ENCODE measurements around the gene CHRNG. TPM values are rescaled to one million over a fixed set of nuclear protein-coding genes. Genes with fewer than 3 reads are reported as not detected.

CHRNG gene
- total and polyA plus RNA-seq, 2 donors (not counting 3 experiments of a cell fraction or from before 2014, with no cell fraction given): not detected

DNA sequence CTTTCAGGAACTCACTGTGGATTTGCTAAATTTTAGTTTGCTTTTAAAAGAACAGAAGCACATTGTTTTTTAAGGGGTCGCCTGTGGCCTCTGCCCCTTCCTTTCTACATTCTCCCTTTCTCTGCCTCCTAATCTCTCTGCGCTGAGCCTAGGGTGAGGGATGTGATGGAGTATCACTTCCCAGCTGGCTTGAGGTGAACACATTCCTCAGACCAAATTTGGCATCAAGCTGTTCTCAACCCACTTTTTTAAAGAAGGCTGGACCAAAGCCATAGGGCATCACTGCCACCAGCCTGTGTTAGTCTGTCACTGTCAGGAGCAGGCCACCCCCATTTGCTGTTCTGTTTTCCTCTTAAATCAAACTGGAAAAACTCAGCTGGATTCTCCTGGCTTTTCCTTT lies 38.3 kb downstream of the CHRNG start:
- no peaks in the 10 kb centered on the region for H3K27me3 ChIP-seq (ENCODE audit: control insufficient read depth in 2 of 2, insufficient read depth in 2 of 2, low read length in 2 of 2)
- no peak overlapping the region for H2AFZ ChIP-seq (ENCODE audit: low read depth, low read length)
- TF ChIP-seq POLR2AphosphoS5 (IDR thresholded peaks at IDR 0.05; ENCODE audit: insufficient read depth, low read depth, low read length) (no peak), MYC (IDR thresholded peaks at IDR 0.05; ENCODE audit: low read depth, low read length) (no peak), JUN (IDR thresholded peaks at IDR 0.05; ENCODE audit: borderline replicate concordance, insufficient read depth, insufficient read length, low read depth) (no peak), GATA2 (IDR thresholded peaks at IDR 0.05; ENCODE audit: insufficient read depth, insufficient read length, low read depth, low read length) (no peak), FOS (IDR thresholded peaks at IDR 0.05; ENCODE audit: borderline replicate concordance, insufficient read depth, low read length) (no peak), POLR2A (IDR thresholded peaks at IDR 0.05; ENCODE audit: low read depth, low read length) (no peak), EZH2 (IDR thresholded peaks at IDR 0.05; ENCODE audit: borderline replicate concordance, low read depth, low read length, severe bottlenecking) (no peak)
- TF ChIP-seq, protein P1, sequence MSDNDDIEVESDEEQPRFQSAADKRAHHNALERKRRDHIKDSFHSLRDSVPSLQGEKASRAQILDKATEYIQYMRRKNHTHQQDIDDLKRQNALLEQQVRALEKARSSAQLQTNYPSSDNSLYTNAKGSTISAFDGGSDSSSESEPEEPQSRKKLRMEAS (IDR thresholded peaks at IDR 0.05; ENCODE audit: insufficient read depth, insufficient read length): no peak
- TF ChIP-seq, protein P2, sequence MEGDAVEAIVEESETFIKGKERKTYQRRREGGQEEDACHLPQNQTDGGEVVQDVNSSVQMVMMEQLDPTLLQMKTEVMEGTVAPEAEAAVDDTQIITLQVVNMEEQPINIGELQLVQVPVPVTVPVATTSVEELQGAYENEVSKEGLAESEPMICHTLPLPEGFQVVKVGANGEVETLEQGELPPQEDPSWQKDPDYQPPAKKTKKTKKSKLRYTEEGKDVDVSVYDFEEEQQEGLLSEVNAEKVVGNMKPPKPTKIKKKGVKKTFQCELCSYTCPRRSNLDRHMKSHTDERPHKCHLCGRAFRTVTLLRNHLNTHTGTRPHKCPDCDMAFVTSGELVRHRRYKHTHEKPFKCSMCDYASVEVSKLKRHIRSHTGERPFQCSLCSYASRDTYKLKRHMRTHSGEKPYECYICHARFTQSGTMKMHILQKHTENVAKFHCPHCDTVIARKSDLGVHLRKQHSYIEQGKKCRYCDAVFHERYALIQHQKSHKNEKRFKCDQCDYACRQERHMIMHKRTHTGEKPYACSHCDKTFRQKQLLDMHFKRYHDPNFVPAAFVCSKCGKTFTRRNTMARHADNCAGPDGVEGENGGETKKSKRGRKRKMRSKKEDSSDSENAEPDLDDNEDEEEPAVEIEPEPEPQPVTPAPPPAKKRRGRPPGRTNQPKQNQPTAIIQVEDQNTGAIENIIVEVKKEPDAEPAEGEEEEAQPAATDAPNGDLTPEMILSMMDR (IDR thresholded peaks at IDR 0.05; ENCODE audit: extremely low read depth in 1 of 2, insufficient read depth in 1 of 2, low read depth in 1 of 2, low read length in 2 of 2): no peak
- H3K9me3 ChIP-seq (replicated peaks; ENCODE audit: control insufficient read depth, insufficient read depth, low read length): no peaks in the 10 kb centered on the region
- H3K4me2 ChIP-seq (ENCODE audit: insufficient read depth, low read length): no peak overlapping the region
- ChIA-PET CTCF (interaction anchor here (0.7 to 1.7 kb wide), 3 partner anchors 9 to 92 kb away, joined by 3 to 4 read pairs (median 3); no protein-coding TSS in a partner anchor), POLR2A (no interaction called here)
- H4K20me1 ChIP-seq (replicated peaks; ENCODE audit: control insufficient read depth, extremely low read depth, insufficient read depth, low read length): no peaks in the 10 kb centered on the region
- no peak overlapping the region for H3K27ac ChIP-seq (ENCODE audit: insufficient read depth, low read depth, low read length)
- H3K79me2 ChIP-seq (ENCODE audit: control insufficient read depth, insufficient read depth, low read length): no peaks in the 10 kb centered on the region
- DNase-seq (ENCODE audit: low read depth, low spot score) (no peak), FAIRE-seq (no peak)
- intact Hi-C loops (cut with micrococcal nuclease) (no loop called here), dilution Hi-C loops (cut with MboI; ENCODE audit: extremely low pct_ligation_motif_present, low sequenced_read_pairs) (no loop called here)
- no peaks in the 10 kb centered on the region for H3K4me1 ChIP-seq (ENCODE audit: control insufficient read depth, extremely low read depth, insufficient read depth, low read length)
- no TSS peak for BruUV-seq (replicated peaks)
- H3K36me3 ChIP-seq (ENCODE audit: control insufficient read depth in 2 of 2, extremely low read depth in 1 of 2, insufficient read depth in 2 of 2, low read length in 2 of 2): peaks cover under 1 to 16% of the 10 kb centered on the region in 2 experiments
- H3K9me1 ChIP-seq (replicated peaks; ENCODE audit: control insufficient read depth, extremely low read depth, insufficient read depth, low read length): no peaks in the 10 kb centered on the region
- no peak overlapping the region for H3K9ac ChIP-seq (replicated peaks; ENCODE audit: extremely low read depth, insufficient read depth, low read length)
- no peak overlapping the region for H3K4me3 ChIP-seq (replicated peaks in 1 of 3; ENCODE audit: insufficient read depth in 1 of 3, low read depth in 1 of 3, low read length in 3 of 3)

Measured in endothelial cell of umbilical vein (primary cell).